ENCODE data around the gene EHD4.

EHD4 gene

GRCh38 chr15:41915255-41915994 lies 56.9 kb downstream of the EHD4 start:
- no peak for DNase-seq

- no peak for DNase-seq
These were observed 57.9 kb downstream of the EHD4 start for GRCh38 chr15:41914411-41914810.

- DNase-seq = no peak
These were observed 59.1 kb downstream of the EHD4 start for GRCh38 chr15:41913256-41913655.

DNA sequence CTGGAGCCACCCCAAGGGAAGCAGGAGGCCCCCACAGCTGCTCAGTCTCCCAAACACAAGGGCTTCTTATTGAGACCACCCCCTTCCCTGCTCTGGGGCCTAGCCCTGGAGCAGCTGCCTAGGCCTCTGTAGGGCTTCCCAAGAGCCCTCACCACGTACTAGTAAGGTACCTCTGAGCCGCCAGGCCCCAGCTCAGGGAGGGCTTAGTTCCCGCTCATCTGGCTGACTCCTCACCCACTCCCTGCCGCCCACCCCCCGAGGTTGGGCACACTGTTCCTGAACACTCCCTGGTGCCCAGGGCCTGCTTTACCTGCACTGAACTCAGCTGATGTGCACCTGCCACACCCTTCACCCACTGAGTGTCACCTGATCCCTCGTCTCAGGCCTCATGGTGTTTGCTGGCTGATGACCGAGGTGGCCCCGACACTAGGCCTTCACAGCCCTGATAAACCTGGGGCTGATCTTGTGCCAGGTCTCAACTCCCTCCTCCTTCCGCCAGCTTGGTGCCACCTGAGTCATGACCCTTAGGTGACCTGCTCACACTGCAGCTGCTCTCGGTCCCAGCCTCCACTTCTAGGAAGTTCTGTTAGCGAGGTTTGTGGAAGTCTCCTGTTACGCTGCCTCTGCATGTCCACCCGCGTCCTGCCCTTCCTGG lies 60.5 kb downstream of the EHD4 start:
- DNase-seq = peak; percentile 11

DNA sequence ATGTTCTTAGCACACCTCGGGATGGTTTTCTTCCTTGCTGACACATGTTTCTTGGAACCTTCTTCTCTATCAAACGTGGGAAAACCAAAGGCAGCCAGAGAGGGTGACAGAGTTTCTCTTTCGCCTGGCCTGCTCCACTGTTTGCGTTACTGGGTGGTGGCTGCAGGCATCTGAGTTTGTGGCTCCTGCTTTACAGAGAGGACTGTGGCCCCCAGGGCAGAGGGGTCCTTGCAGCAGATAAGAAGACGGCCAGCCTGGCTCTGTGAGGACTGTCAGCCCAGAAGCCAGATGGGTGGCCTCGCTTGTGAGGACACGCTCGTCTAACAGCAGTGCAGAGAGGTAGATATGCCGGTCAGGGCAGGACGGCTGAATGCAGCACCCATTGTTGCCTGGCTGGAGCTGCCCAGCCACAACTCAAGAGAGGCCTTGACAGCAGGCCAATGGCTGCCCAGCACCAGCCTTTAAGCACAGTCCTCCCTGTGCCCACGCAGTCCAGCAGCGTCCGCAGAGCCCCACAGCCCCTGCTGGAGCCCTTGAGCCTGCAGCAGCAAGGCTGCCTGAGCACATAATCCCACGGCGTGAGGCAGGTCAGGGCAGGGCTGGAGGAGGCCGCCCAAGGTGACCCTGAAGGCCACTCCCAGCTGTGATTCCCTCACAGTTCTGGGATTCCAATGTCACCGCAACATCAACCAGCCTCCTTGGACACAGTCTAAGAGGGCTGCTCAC lies 63.5 kb downstream of the EHD4 start:
- no peak for DNase-seq

- no peak for DNase-seq
These were observed 65.2 kb downstream of the EHD4 start for GRCh38 chr15:41907141-41907540.

GRCh38 chr15:41906608-41907007 lies 65.7 kb downstream of the EHD4 start:
- DNase-seq = no peak

GRCh38 chr15:41905036-41905793 lies 67.1 kb downstream of the EHD4 start:
- DNase-seq = peak; percentile 49

- peak; percentile 72 for DNase-seq
These were observed 67.8 kb downstream of the EHD4 start for GRCh38 chr15:41904541-41905005.

DNA sequence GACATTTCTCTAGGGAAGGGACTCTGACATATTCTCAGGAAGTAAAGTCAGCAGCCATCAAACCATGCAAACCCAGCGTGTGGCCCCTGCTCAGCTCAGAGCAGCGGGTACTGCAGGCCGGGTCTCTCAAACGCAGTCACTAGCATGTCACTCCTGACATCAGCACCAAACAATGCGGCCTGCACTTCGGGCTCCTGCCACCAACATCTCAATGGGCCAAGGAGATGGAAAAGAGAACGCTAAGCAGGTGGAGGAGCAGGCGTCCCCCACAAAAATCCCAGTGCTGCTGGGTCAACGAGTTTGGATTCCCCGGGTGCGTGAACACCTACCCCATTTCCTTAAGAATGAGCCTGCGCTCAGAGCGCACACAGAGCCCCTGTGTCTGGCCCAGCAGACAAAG lies 68.6 kb downstream of the EHD4 start:
- DNase-seq = no peak

DNA sequence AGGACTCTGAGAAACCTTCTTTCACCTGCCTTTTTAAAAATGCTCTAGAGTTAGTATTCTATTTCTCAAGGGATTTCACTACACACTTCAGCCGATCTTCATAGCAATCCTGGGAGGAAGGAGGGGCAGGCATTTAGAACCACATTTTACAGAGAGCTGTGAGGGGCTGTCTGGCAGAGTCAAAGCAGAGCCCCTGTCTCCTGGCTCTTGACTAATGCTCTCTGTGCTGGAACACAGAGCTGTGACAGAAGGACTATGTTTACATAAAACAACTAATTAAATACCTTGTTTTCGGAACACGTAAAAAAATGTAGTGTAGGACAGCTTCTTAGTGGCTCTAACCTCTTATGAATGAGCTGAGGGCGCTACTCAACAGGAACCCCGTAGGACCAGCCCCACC lies 70.9 kb downstream of the EHD4 start:
- peak; percentile 63 for DNase-seq

GRCh38 chr15:41900526-41901380 lies 71.6 kb downstream of the EHD4 start:
- peak; percentile 15 for DNase-seq

DNA sequence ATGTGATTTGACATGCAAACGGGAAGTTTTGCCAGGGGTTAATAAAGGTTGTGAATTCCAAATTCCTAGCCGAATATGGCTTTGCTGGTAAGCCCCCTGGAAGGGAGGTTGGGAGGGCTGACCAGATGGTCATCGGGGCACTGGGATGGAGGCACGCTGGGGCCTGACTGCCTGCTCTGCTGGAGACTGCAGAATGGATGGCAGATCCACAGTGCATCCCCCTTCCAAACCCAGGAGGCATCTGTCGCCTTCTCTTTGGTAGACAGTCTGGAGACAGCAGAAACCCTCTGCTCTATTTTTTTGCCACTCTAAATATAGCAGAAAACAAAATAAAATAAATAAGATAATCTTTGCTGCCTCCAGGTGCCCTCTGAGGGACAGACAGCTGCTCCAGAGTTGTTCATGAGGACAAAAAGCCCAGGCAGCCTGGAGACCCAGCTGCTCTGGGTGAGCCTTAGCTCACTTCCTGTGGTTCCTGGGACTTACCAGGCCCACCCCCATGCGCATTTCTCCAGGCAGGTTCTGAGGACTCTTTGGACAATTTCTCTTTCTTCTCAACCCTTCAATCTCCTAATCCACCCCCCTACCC lies 72.4 kb downstream of the EHD4 start:
- DNase-seq = peak; percentile 88

DNA sequence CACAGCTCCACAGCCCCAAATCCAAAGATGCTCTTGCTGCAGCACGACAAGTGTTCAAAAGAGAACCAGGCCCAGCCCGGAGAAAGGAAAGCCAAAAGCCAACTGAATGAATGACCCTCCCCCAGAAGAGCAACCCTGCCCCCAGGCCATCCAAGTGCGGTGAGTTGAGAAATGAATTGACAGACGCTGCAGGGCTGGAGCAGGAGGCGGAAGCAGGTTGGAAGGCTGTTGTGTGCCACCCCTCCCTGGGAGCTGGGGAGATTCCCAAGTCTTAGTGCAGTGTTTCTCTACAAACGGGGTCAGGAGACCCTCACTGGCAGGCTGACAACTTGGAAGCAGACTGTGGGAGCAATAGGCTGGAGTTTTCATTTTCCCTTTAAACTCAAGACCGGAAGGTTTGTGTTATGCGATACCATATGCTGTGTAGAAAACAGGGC lies 75.0 kb downstream of the EHD4 start:
- DNase-seq = peak; percentile 64

- DNase-seq = no peak
These were observed 75.8 kb downstream of the EHD4 start for GRCh38 chr15:41896566-41896965.

DNA sequence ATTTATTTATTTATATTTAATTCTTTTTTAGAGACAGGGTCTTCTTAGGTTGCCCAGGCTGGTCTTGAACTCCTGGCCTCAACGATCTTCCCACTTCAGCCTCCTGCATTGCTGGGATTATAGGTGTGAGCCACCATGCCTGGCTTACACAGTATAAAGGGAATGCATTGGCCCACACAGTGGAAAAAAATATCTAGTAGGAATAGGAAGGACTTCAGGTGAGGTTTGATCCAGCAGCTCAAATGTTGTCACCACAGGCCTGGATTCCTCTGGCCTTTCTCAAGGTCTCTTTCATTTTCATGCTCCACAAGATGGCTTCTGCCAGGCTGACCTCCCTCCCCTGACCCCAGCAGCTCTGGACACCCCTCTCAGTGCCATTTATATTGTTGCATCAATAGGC lies 76.4 kb downstream of the EHD4 start:
- DNase-seq = no peak

GRCh38 chr15:41895491-41895890 lies 76.9 kb downstream of the EHD4 start:
- DNase-seq = no peak

GRCh38 chr15:41894791-41895463 lies 77.4 kb downstream of the EHD4 start:
- peak; percentile 66 for DNase-seq

DNA sequence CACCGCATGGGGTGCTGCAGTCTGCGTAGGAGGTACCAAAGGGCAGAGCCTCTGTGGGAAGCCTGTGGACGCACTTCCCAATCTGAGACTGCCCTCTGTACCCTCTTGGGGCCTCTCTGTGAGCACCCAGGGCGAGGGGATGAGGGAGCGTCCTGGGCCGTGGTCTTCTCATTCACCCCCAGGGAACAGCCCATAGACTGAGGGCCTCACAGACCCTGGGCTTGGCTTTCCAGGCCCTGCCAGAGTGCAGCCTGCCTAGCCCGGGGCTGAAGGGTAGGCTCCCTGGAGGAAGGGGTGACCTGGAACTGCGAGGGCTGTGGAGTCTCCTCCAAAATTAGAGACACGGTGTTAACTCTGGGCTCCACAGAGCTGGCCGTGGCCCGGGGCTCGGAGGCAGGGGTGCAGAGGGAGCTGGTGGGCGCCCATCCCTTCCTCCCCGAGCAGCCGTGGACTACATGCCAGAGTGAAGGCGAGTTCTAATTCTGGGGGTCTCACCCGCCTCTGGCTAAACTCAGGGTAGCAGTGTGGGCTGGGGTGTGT lies 78.0 kb downstream of the EHD4 start:
- DNase-seq = no peak

- DNase-seq = no peak
These were observed 78.7 kb downstream of the EHD4 start, which contains the start of gene SPTBN5 for GRCh38 chr15:41893422-41894250. Gene SPTBN5 (minus strand): TSS chr15:41894053. CDS start chr15:41893497, 556 bp downstream.

All from NCI-H2171 treated with DMSO at 0.1 percent for 48 hours (cell line).